Naive thymus-derived CD4-positive, alpha-beta T cell (primary cell): Measurements from ENCODE around the gene PDE4D. TPM values are rescaled to one million over a fixed set of nuclear protein-coding genes. Genes with fewer than 3 reads are reported as not detected.

Experiments used
- ATAC-seq: fragments of 150-1000 bp; cut with Tn5 transposase; 2 replicates; pipeline ENCODE4 v1.10.0; 2021; ENCODE audit warnings: mild to moderate bottlenecking, moderate library complexity
- CTCF ChIA-PET: fragments of 350-600 bp; sonication (Branson Sonifier 250); formaldehyde crosslinking; loops from one replicate; lab custom pipeline; 2021; ENCODE audit warnings: antibody characterized with exemption; lab: Charles Lee
- POLR2A ChIA-PET: fragments of 350-600 bp; sonication (Branson Sonifier 250); formaldehyde crosslinking; loops from one replicate; lab custom pipeline; 2021; ENCODE audit warnings: antibody characterized with exemption, inconsistent platforms; lab: Charles Lee
- DNase-seq, 9 donors: peaks; one replicate each; pipeline versions ENCODE4 v3.0.0 to v3.0.0-alpha.2; 2020 to 2022; ENCODE audit warnings: mixed read lengths in 1 of 9
- H3K27ac ChIP-seq: one replicate; pipeline ENCODE4 v1.7.0; 2013; ENCODE audit warnings: mild to moderate bottlenecking, low read depth, low read length, moderate library complexity
- H3K27me3 ChIP-seq, 2 donors: one replicate each; pipeline ENCODE4 v1.7.0; 2013; ENCODE audit warnings: low read length in 2 of 2, mild to moderate bottlenecking in 2 of 2, moderate library complexity in 2 of 2; ENCODE audit not compliant: control insufficient read depth in 2 of 2, insufficient read depth in 2 of 2
- H3K36me3 ChIP-seq, 3 experiments: 1 replicate in 2 of 3; 2 replicates in 1 of 3; pipeline ENCODE4 v1.7.0; 2013; ENCODE audit warnings: low read length in 3 of 3, mild to moderate bottlenecking in 3 of 3, moderate library complexity in 1 of 3; ENCODE audit not compliant: insufficient read depth in 3 of 3, control insufficient read depth in 2 of 3
- H3K4me1 ChIP-seq, 2 donors: one replicate each; pipeline ENCODE4 v1.7.0; 2013; ENCODE audit warnings: low read length in 2 of 2, mild to moderate bottlenecking in 2 of 2, moderate library complexity in 1 of 2; ENCODE audit not compliant: control insufficient read depth in 2 of 2, insufficient read depth in 2 of 2
- H3K4me3 ChIP-seq: 2 replicates; pipeline ENCODE4 v1.7.0; 2013; ENCODE audit warnings: mild to moderate bottlenecking, low read length
- H3K9me3 ChIP-seq, 3 experiments: 1 replicate in 2 of 3; 2 replicates in 1 of 3; pipeline ENCODE4 v1.7.0; 2013; ENCODE audit warnings: low read length in 3 of 3; ENCODE audit not compliant: control insufficient read depth in 2 of 3
- H3K27ac Mint-ChIP-seq, 9 donors: one replicate each; pipeline ENCODE4 v1.8.0; 2020 to 2022; ENCODE audit warnings: mixed read lengths in 9 of 9, mild to moderate bottlenecking in 8 of 9, moderate library complexity in 5 of 9, inconsistent platforms in 2 of 9
- H3K27me3 Mint-ChIP-seq, 5 donors: one replicate each; pipeline ENCODE4 v1.8.0; 2021 to 2022; ENCODE audit warnings: mixed read lengths in 5 of 5, mild to moderate bottlenecking in 1 of 5
- H3K36me3 Mint-ChIP-seq, 5 donors: one replicate each; pipeline ENCODE4 v1.8.0; 2020 to 2022; ENCODE audit warnings: mixed read lengths in 5 of 5, mild to moderate bottlenecking in 3 of 5, inconsistent platforms in 1 of 5
- H3K4me1 Mint-ChIP-seq, 7 donors: one replicate each; pipeline ENCODE4 v1.8.0; 2020 to 2022; ENCODE audit warnings: mixed read lengths in 7 of 7, mild to moderate bottlenecking in 3 of 7, inconsistent platforms in 1 of 7
- H3K4me3 Mint-ChIP-seq, 10 donors: one replicate each; pipeline ENCODE4 v1.8.0; 2020 to 2022; ENCODE audit warnings: mild to moderate bottlenecking in 10 of 10, mixed read lengths in 10 of 10, moderate library complexity in 6 of 10, inconsistent platforms in 2 of 10
- H3K9me3 Mint-ChIP-seq, 11 donors: one replicate each; pipeline ENCODE4 v1.8.0; 2020 to 2022; ENCODE audit warnings: mixed read lengths in 11 of 11, mild to moderate bottlenecking in 4 of 11, inconsistent platforms in 1 of 11, moderate library complexity in 1 of 11
- intact Hi-C, 2 donors: fragments of 100-400 bp; cut with micrococcal nuclease; formaldehyde crosslinking; loops; one replicate each; pipeline ENCODE4 v1.15.1; 2023
- polyA plus RNA-seq, 2 donors: library from polyadenylated mRNA; unstranded; fragments of 300-500 nt; fragmentation: Illumina TruSeq; gene quantifications; one replicate each; pipeline ENCODE4 v1.2.3, GENCODE V29; 2021
- total RNA-seq, 6 experiments: library from RNA in 5 of 6; stranded (reverse) in 5 of 6; gene quantifications; 1 replicate in 5 of 6; 2 replicates in 1 of 6; pipeline ENCODE4 v1.2.3 and lab custom pipeline; 2021 to 2026

The PDE4D gene
- total and polyA plus RNA-seq, 7 experiments from 2014 or later, result 4.9 to 102 (median 38.8) TPM

DNA sequence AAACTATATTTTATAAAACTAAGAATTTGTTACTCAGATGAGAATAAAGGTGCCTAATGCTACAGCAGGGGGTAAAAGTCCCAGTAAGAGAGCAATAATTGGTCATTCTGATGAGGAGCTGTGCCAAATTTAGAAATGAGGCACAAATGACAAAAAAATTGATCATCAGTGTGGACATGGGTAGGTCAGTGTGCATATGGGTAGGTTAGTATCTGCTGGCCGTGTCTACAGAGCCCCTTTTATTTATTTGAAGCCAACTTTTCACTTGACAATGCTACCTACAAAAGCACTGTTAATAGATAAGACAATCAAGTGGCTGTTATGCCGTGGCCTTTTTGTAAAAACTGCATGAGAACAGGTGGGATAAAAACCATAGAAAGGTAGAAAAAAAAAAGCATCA, 856.1 kb downstream of the PDE4D start:
- intact Hi-C loops, result loop anchor here (5.0 to 10.0 kb wide), 3 partner anchors 50 to 1863 kb away; partner anchors contain the start of gene GPBP1 (in 1 of the 2)
- CTCF ChIA-PET, result interaction anchor here (3.6 to 6.4 kb wide), 2 partner anchors 87 to 137 kb away, joined by 30 to 121 read pairs; no protein-coding TSS in a partner anchor
- Histone ChIP-seq H3K9me3 (no peaks in the 10 kb centered on the region), H3K27ac (peak overlapping the region; percentile 86), H3K4me3 (peak overlapping the region; percentile 51), H3K4me1 (peaks cover 16 to 41% of the 10 kb centered on the region in 2 donors), H3K27me3 (no peaks in the 10 kb centered on the region), H3K36me3 (peaks cover 0 to 11% (median 0%) of the 10 kb centered on the region in 3 experiments)
- POLR2A ChIA-PET, result interaction anchor here (2.1 to 3.5 kb wide), 2 partner anchors 87 to 136 kb away, joined by 11 to 31 read pairs; no protein-coding TSS in a partner anchor
- H3K4me3 Mint-ChIP-seq, result peak overlapping the region; percentile 83 to 98 (median 96)
- peak overlapping the region; percentile 97 to 100 (median 98) for H3K27ac Mint-ChIP-seq
- ATAC-seq (no peak), DNase-seq (no peak)
- peaks cover 0 to 2% (median 0%) of the 10 kb centered on the region in 11 donors for H3K9me3 Mint-ChIP-seq
- no peaks in the 10 kb centered on the region for H3K27me3 Mint-ChIP-seq
- peaks cover 32 to 77% (median 66%) of the 10 kb centered on the region in 7 donors for H3K4me1 Mint-ChIP-seq
- H3K36me3 Mint-ChIP-seq, result peaks cover 0 to 43% (median 4%) of the 10 kb centered on the region in 5 donors

DNA sequence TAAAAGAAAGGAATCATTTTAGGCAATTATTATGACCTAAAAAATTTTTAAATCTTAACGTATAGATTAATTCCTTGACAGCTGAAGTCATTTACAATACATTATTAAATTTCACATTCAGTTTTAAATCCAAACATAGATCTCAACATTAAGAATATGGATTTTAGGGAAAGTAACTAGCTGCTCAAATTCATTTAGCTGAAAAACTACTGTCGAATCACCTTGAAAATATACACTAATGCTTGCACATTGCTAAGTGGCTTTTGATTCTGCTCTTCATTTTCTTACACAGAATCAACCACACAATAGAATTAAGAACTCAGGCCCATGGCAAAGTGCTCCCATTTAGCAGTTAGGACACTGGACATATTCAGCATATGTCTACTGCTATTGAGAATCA, 856.5 kb downstream of the PDE4D start:
- H3K27me3 Mint-ChIP-seq, result no peaks in the 10 kb centered on the region
- POLR2A ChIA-PET, result interaction anchor here (0.5 to 3.5 kb wide), 5 partner anchors 63 to 136 kb away, joined by 3 to 45 read pairs (median 11); no protein-coding TSS in a partner anchor
- peaks cover 30 to 76% (median 64%) of the 10 kb centered on the region in 7 donors for H3K4me1 Mint-ChIP-seq
- H3K4me1 ChIP-seq, result peaks cover 16 to 41% of the 10 kb centered on the region in 2 donors
- H3K9me3 ChIP-seq, result no peaks in the 10 kb centered on the region
- peak overlapping the region; percentile 83 to 98 (median 96) for H3K4me3 Mint-ChIP-seq
- H3K27ac Mint-ChIP-seq, result peak overlapping the region; percentile 97 to 100 (median 98)
- intact Hi-C loops, result loop anchor here (5.0 to 10.0 kb wide), 3 partner anchors 50 to 1862 kb away; partner anchors contain the start of gene GPBP1 (in 1 of the 2)
- peaks cover 0 to 2% (median 0%) of the 10 kb centered on the region in 11 donors for H3K9me3 Mint-ChIP-seq
- H3K27ac ChIP-seq, result peak overlapping the region; percentile 86
- no peaks in the 10 kb centered on the region for H3K27me3 ChIP-seq
- peaks cover 0 to 42% (median 4%) of the 10 kb centered on the region in 5 donors for H3K36me3 Mint-ChIP-seq
- peaks cover 0 to 11% (median 0%) of the 10 kb centered on the region in 3 experiments for H3K36me3 ChIP-seq
- no peak for ATAC-seq
- no peak for DNase-seq
- peak overlapping the region; percentile 51 for H3K4me3 ChIP-seq
- CTCF ChIA-PET, result interaction anchor here (0.8 to 6.4 kb wide), 5 partner anchors 87 to 287 kb away, joined by 3 to 121 read pairs (median 30); no protein-coding TSS in a partner anchor

DNA sequence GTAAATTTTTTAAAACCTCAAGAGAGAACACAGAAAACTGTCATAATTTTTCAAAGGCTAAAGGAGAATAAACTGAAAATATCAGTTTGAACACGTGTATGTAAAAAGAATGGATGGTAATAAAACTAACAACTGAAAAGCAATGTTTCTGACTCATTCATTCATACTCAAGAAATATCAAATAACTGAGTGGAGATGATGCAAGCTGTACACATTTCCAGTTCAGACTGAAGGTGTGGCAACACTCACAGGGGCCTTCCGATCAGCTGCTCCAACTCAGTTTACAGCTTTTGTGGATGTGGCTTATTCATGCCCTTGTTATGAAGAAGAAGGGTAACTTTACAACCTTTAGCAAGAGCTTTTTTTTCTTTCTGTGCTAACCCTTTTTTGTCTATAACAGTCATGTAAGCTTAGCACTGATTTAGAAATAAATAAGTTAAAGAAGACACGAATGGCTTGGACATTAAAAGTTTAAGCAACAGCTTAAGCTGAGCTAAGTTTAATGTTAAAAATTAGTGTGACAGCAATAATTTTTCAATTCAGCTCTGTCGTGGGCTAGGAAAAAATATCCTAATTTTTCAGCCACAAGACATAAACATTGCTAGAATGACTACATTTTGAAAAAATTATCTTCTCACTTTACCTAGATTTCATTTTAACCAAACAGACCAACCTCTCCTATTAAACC, 857.1 kb downstream of the PDE4D start:
- Histone ChIP-seq H3K4me3 (peak overlapping the region; percentile 51), H3K27ac (peak overlapping the region; percentile 86), H3K4me1 (peaks cover 16 to 41% of the 10 kb centered on the region in 2 donors), H3K9me3 (no peaks in the 10 kb centered on the region), H3K27me3 (no peaks in the 10 kb centered on the region), H3K36me3 (peaks cover 0 to 11% (median 0%) of the 10 kb centered on the region in 3 experiments)
- Mint-ChIP-seq H3K27me3 (no peaks in the 10 kb centered on the region), H3K27ac (peak overlapping the region; percentile 79 to 100 (median 98)), H3K4me3 (peak overlapping the region; percentile 70 to 98 (median 94)), H3K4me1 (peaks cover 29 to 77% (median 62%) of the 10 kb centered on the region in 7 donors), H3K36me3 (peaks cover 4 to 45% (median 9%) of the 10 kb centered on the region in 5 donors), H3K9me3 (peaks cover 0 to 2% (median 0%) of the 10 kb centered on the region in 11 donors)
- CTCF ChIA-PET, result interaction anchor here (0.6 to 6.4 kb wide), 12 partner anchors 10 to 577 kb away, joined by 3 to 121 read pairs (median 6); no protein-coding TSS in a partner anchor
- intact Hi-C loops, result loop anchor here (5.0 to 10.0 kb wide), 3 partner anchors 51 to 1862 kb away; partner anchors contain the start of gene GPBP1 (in 1 of the 2)
- ATAC-seq (peak; percentile 41), DNase-seq (peak in 7 of 9 donors; percentile 47 to 79 (median 71))
- POLR2A ChIA-PET, result interaction anchor here (0.5 to 3.5 kb wide), 6 partner anchors 63 to 137 kb away, joined by 3 to 45 read pairs (median 11); no protein-coding TSS in a partner anchor

GRCh38 chr5:59035681-59036080, 857.8 kb downstream of the PDE4D start:
- H3K36me3 Mint-ChIP-seq, result peaks cover 4 to 49% (median 13%) of the 10 kb centered on the region in 5 donors
- H3K9me3 Mint-ChIP-seq, result peaks cover 0 to 2% (median 0%) of the 10 kb centered on the region in 11 donors
- intact Hi-C loops, result loop anchor here (2.0 to 10.0 kb wide), 4 partner anchors 52 to 1861 kb away; partner anchors contain the start of gene GPBP1 (in 1 of the 2)
- H3K27me3 ChIP-seq, result no peaks in the 10 kb centered on the region
- no peaks in the 10 kb centered on the region for H3K27me3 Mint-ChIP-seq
- peak overlapping the region in 9 of 10 donors; percentile 33 to 98 (median 92) for H3K4me3 Mint-ChIP-seq
- DNase-seq (no peak), ATAC-seq (no peak)
- no peak overlapping the region for H3K4me3 ChIP-seq
- POLR2A ChIA-PET, result interaction anchor here (1.6 to 3.5 kb wide), 5 partner anchors 89 to 139 kb away, joined by 4 to 45 read pairs (median 11); no protein-coding TSS in a partner anchor
- no peaks in the 10 kb centered on the region for H3K9me3 ChIP-seq
- peak overlapping the region; percentile 86 for H3K27ac ChIP-seq
- peaks cover 0 to 11% (median 0%) of the 10 kb centered on the region in 3 experiments for H3K36me3 ChIP-seq
- H3K4me1 Mint-ChIP-seq, result peaks cover 28 to 74% (median 60%) of the 10 kb centered on the region in 7 donors
- CTCF ChIA-PET, result interaction anchor here (1.0 to 6.4 kb wide), 14 partner anchors 11 to 149 kb away, joined by 3 to 121 read pairs (median 6); no protein-coding TSS in a partner anchor
- H3K27ac Mint-ChIP-seq, result peak overlapping the region; percentile 66 to 100 (median 98)
- peaks cover 16 to 41% of the 10 kb centered on the region in 2 donors for H3K4me1 ChIP-seq

DNA sequence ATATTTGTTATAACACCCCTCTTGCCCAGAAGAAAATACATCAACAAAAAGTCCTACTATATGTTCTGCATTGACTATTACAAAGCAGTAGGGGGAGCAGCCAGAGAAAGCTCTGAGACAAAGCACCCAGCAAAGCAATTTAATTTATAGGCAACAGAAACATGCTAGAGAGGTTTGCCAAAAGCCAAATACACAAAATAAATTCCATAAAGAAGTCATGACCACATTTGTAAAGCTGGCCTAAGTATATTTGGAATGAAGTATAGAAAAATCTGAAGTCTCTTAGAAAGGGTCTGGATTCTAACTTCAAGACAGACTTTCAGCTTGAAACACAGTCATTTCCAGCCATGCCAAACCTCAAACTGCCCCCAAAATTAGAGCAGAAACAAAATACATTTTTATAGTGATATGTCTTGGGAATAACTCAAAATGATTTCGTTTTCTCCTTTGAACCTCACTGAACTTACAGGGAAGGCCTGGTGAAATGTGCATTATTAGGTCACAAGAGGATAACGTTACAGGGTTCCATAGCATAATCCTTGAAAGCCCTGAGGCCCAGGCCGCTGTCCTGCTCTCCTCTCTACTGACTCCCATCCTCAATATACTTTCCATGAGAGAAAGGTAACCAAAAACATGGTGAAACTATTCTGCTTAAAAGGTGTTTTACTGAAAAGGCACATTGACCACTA, 858.9 kb downstream of the PDE4D start:
- peak overlapping the region; percentile 60 to 100 (median 97) for H3K27ac Mint-ChIP-seq
- Histone ChIP-seq H3K9me3 (no peaks in the 10 kb centered on the region), H3K4me3 (no peak overlapping the region), H3K27me3 (no peaks in the 10 kb centered on the region), H3K4me1 (peaks cover 16 to 41% of the 10 kb centered on the region in 2 donors), H3K27ac (peak overlapping the region; percentile 37), H3K36me3 (peaks cover 0 to 11% (median 0%) of the 10 kb centered on the region in 3 experiments)
- no peaks in the 10 kb centered on the region for H3K27me3 Mint-ChIP-seq
- CTCF ChIA-PET, result interaction anchor here (0.8 to 6.4 kb wide), 15 partner anchors 90 to 146 kb away, joined by 3 to 121 read pairs (median 5); no protein-coding TSS in a partner anchor
- H3K9me3 Mint-ChIP-seq, result peaks cover 0 to 3% (median 0%) of the 10 kb centered on the region in 11 donors
- peaks cover 8 to 57% (median 24%) of the 10 kb centered on the region in 5 donors for H3K36me3 Mint-ChIP-seq
- ATAC-seq (peak; percentile 39), DNase-seq (peak in 7 of 9 donors; percentile 35 to 64 (median 54))
- peak overlapping the region; percentile 27 to 97 (median 87) for H3K4me3 Mint-ChIP-seq
- H3K4me1 Mint-ChIP-seq, result peaks cover 29 to 76% (median 62%) of the 10 kb centered on the region in 7 donors
- POLR2A ChIA-PET, result interaction anchor here (1.0 to 3.5 kb wide), 5 partner anchors 90 to 146 kb away, joined by 4 to 45 read pairs (median 11); no protein-coding TSS in a partner anchor
- intact Hi-C loops, result loop anchor here (1.0 to 10.0 kb wide), 8 partner anchors 53 to 1860 kb away; partner anchors contain the start of gene GPBP1 (in 1 of the 2)
